Activated gamma-delta T cell treated with anti-CD3 and anti-CD28 coated beads, Interleukin-2, amount 50 U/mL, for 16 hours (primary cell): ENCODE results near the gene LRRC34.
A peak's percentile ranks its signal among the peaks of the same experiment; 100 is the strongest.

Source experiments
- DNase-seq: peaks from one replicate; pipeline ENCODE4 v3.0.0-alpha.2; 2020; ENCODE audit warnings: low read depth

Gene LRRC34, protein sequence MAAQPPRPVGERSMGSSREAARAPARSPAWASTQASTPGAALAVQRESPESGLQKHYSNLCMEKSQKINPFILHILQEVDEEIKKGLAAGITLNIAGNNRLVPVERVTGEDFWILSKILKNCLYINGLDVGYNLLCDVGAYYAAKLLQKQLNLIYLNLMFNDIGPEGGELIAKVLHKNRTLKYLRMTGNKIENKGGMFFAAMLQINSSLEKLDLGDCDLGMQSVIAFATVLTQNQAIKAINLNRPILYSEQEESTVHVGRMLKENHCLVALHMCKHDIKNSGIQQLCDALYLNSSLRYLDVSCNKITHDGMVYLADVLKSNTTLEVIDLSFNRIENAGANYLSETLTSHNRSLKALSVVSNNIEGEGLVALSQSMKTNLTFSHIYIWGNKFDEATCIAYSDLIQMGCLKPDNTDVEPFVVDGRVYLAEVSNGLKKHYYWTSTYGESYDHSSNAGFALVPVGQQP

GRCh38 chr3:169812332-169813235 lies at the start of gene LRRC34, which contains the start of gene LRRIQ4:
Gene LRRC34 (minus strand): TSS chr3:169812904. CDS start chr3:169812548, 356 bp downstream.
Gene LRRIQ4 (plus strand): TSS chr3:169812870. CDS start chr3:169821922, 9,052 bp downstream.
- DNase-seq = peak; percentile 55

- DNase-seq = no peak
These were observed 49.2 kb upstream of the LRRC34 start for GRCh38 chr3:169861871-169862270.

GRCh38 chr3:169857811-169858210 lies 45.1 kb upstream of the LRRC34 start:
- DNase-seq = no peak

DNA sequence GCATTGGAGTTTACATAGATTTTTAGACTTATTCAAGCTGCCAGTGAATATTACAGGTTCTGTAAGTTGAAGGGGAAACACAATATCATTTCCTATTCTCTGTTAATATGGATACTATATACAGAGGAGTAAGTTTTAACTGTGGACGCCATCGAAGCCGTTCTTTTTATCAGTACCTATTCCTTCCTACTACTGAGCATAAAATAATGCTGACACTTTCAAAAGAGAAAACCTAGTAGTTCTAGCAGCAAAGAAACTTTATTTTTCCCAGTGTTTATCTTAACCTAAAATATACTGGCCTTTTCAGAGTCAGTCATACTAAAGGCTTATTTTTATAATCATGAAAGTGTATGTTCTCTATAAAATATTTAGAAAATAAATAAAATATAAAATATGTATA lies 42.8 kb upstream of the LRRC34 start:
- DNase-seq = no peak

- no peak for DNase-seq
These were observed 37.9 kb upstream of the LRRC34 start for GRCh38 chr3:169850618-169851017.

- no peak for DNase-seq
These were observed 36.0 kb upstream of the LRRC34 start for GRCh38 chr3:169848741-169849140.

GRCh38 chr3:169847896-169848295 lies 35.2 kb upstream of the LRRC34 start:
- no peak for DNase-seq

- no peak for DNase-seq
These were observed 33.9 kb upstream of the LRRC34 start for GRCh38 chr3:169846458-169847193.

DNA sequence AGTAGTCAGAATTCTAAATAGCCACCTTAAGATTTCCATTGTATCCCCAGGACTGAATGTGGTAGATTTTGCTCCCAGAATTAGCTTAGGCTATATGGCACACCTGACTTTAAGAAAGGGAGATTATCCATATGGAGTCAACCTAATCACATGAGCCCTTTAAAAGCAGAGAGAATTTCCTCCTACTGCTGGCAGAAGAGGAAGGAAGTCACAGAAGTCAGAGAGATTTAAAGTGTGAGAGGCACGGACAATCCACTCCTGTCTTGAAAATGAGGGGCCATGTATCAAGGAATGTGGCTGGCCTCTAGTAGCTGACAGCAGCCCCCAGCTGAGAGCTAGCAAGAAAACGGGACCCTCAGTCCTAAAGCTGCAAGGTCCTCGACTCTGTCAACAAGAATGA lies 30.3 kb upstream of the LRRC34 start:
- DNase-seq = no peak

- DNase-seq = no peak
These were observed 28.5 kb upstream of the LRRC34 start for GRCh38 chr3:169841171-169841570.

GRCh38 chr3:169838511-169839030 lies 25.9 kb upstream of the LRRC34 start:
- DNase-seq = no peak

DNA sequence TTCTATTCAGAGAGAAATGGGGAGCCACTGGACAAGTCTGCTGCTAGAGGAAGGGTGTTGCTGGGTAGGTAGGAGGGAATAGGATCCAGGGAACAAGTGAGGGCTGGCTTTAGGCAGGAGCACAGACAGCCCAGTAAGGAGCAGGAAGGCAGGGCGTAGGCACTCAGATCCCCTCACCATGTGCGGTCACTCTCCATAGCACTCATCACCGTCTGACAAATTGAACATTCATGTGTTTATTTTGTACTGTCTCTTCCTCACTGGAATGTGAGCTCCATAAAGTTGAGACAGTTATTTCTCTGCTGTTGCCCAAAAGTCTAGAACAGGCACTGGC lies 24.2 kb upstream of the LRRC34 start:
- DNase-seq = no peak

- DNase-seq = no peak
These were observed 23.6 kb upstream of the LRRC34 start for GRCh38 chr3:169836078-169836941.

- no peak for DNase-seq
These were observed 22.8 kb upstream of the LRRC34 start for GRCh38 chr3:169835533-169835932.

- DNase-seq = no peak
These were observed 15.0 kb upstream of the LRRC34 start for GRCh38 chr3:169827712-169828111.

GRCh38 chr3:169825316-169825715 lies 12.6 kb upstream of the LRRC34 start:
- DNase-seq = no peak

DNA sequence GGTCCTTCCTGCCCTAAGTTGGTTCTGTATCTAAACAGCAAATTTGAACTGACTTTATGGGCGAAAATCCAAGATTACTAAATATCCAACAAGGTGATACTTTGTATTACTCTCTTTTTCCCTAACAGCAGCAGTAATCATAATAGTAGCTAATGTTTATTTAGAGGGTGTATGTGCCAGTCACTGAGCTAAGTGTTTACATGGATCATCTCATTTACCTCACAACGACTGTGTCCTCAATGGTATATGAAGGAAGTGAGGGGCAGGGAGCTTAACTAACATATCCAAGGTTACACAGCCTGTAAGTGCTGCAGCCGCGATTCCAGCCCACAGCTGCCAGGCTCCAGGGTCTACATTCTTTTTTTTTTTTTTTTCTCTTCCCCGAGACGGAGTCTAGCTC lies 10.3 kb upstream of the LRRC34 start:
- DNase-seq = no peak

DNA sequence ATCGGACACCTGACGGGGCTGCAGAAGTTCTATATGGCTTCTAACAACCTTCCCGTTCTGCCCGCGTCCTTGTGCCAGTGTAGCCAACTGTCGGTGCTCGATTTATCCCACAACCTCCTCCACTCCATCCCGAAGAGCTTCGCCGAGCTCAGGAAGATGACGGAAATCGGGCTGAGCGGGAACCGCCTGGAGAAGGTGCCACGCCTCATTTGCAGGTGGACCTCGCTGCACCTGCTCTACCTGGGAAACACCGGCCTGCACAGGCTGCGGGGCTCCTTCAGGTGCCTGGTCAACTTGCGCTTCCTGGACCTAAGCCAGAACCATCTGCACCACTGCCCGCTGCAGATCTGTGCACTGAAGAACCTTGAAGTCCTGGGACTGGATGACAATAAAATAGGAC lies 9.8 kb upstream of the LRRC34 start:
- DNase-seq = no peak

- no peak for DNase-seq
These were observed 9.4 kb upstream of the LRRC34 start for GRCh38 chr3:169822091-169822490.

- DNase-seq = no peak
These were observed 5.6 kb upstream of the LRRC34 start for GRCh38 chr3:169818316-169818715.

- no peak for DNase-seq
These were observed 3.0 kb upstream of the LRRC34 start for GRCh38 chr3:169815590-169816150.
